Measurements from ENCODE around the gene LINC00237. TPM values are rescaled to one million over a fixed set of nuclear protein-coding genes. Genes with fewer than 3 reads are reported as not detected.

Gene LINC00237
- total RNA-seq, 2 donors from 2014 or later: 2.0 TPM; not detected in 1

DNA sequence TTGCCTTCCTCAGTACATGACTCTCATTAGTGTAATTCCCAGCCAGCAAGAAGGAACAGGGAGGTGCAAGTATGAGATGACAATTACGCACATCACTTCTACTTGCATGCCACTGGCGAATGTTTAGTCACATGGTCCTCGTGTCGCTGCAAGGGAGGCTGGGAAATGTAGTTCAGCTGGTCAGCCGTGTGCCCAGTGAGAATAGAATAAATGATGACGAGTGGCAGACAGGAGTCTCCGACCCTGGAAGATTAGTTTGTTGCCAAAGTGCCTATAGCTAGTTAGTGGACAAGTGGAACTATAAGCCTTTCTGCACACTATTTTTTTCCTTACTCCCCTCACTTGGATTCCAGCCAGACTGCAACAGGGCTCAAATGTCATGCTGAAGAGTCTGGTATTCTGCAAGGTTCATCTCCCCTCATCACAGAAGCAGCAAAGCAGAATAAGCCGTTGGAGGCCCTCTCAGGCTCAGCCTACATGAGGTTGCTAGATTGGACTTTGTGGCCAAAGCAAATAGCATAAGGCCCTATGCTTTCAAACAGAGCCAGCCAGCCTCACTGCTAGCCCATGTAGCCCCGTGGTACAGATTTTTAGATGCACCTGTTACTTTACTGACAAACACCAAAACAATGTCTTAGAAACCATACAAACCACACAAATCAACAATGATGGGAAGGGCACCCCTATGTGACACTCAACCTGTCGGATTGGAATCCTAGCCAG, 9.7 kb downstream of the LINC00237 start:
- no peaks in the 10 kb centered on the region for H3K36me3 Mint-ChIP-seq (ENCODE audit: low read depth)
- no peak overlapping the region for H3K4me3 Mint-ChIP-seq
- peak; percentile 80 for DNase-seq
- H3K9me3 ChIP-seq (ENCODE audit: control insufficient read depth, low read length): no peaks in the 10 kb centered on the region
- H3K27me3 ChIP-seq (ENCODE audit: control insufficient read depth, insufficient read depth, low read length, poor library complexity, severe bottlenecking): peaks cover 64% of the 10 kb centered on the region
- no peaks in the 10 kb centered on the region for H3K36me3 ChIP-seq (ENCODE audit: control insufficient read depth, insufficient read depth, low read length)
- no peak overlapping the region for H3K27ac ChIP-seq (ENCODE audit: low read depth, low read length)
- no peaks in the 10 kb centered on the region for H3K4me1 ChIP-seq (ENCODE audit: control insufficient read depth, insufficient read depth, low read length)
- no peak overlapping the region for H3K4me3 ChIP-seq (ENCODE audit: low read length)
- H3K27me3 Mint-ChIP-seq (ENCODE audit: insufficient read depth): peaks cover 20% of the 10 kb centered on the region
- TF ChIP-seq, protein P1, sequence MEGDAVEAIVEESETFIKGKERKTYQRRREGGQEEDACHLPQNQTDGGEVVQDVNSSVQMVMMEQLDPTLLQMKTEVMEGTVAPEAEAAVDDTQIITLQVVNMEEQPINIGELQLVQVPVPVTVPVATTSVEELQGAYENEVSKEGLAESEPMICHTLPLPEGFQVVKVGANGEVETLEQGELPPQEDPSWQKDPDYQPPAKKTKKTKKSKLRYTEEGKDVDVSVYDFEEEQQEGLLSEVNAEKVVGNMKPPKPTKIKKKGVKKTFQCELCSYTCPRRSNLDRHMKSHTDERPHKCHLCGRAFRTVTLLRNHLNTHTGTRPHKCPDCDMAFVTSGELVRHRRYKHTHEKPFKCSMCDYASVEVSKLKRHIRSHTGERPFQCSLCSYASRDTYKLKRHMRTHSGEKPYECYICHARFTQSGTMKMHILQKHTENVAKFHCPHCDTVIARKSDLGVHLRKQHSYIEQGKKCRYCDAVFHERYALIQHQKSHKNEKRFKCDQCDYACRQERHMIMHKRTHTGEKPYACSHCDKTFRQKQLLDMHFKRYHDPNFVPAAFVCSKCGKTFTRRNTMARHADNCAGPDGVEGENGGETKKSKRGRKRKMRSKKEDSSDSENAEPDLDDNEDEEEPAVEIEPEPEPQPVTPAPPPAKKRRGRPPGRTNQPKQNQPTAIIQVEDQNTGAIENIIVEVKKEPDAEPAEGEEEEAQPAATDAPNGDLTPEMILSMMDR (conservative IDR thresholded peaks at IDR 0.05): no peak
- H3K9me3 Mint-ChIP-seq: no peaks in the 10 kb centered on the region
- no peak overlapping the region for H3K9ac ChIP-seq (ENCODE audit: extremely low read depth, low read length, poor library complexity, severe bottlenecking)
- no peak overlapping the region for H3K27ac Mint-ChIP-seq
- WGBS, 2 experiments (ENCODE audit: insufficient coverage in 1 of 2, insufficient read length in 1 of 2): 67 to 70% methylated on average over 9 to 10 of the region's 10 CpGs
- peaks cover 26% of the 10 kb centered on the region for H3K4me1 Mint-ChIP-seq

DNA sequence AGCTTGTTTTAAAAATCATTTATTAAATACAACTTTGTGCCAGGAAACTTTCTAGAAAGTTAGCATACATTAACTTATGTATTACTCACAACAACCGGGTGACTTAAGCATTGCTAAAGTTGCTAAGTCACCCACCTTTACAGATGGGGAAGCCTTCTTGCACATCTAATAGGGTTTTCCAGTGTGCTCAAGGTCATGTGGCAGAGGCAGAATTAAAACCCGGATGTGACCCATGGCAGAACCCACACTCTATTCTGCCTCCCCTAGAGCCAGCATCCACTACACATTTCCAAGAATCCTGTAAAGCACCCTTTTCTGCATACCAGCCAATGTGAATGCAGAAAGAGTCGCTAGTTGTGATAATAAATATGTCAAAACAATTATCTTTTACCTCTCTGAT, 13.4 kb downstream of the LINC00237 start:
- Mint-ChIP-seq H3K27ac (no peak overlapping the region), H3K36me3 (ENCODE audit: low read depth) (no peaks in the 10 kb centered on the region), H3K4me3 (no peak overlapping the region), H3K9me3 (no peaks in the 10 kb centered on the region), H3K27me3 (ENCODE audit: insufficient read depth) (peaks cover 2% of the 10 kb centered on the region), H3K4me1 (peaks cover 31% of the 10 kb centered on the region)
- no peak for DNase-seq
- H3K9ac ChIP-seq (ENCODE audit: extremely low read depth, low read length, poor library complexity, severe bottlenecking): no peak overlapping the region
- no peak overlapping the region for H3K27ac ChIP-seq (ENCODE audit: low read depth, low read length)
- H3K36me3 ChIP-seq (ENCODE audit: control insufficient read depth, insufficient read depth, low read length): no peaks in the 10 kb centered on the region
- H3K9me3 ChIP-seq (ENCODE audit: control insufficient read depth, low read length): no peaks in the 10 kb centered on the region
- H3K27me3 ChIP-seq (ENCODE audit: control insufficient read depth, insufficient read depth, low read length, poor library complexity, severe bottlenecking): peaks cover 27% of the 10 kb centered on the region
- WGBS, 2 experiments (ENCODE audit: insufficient coverage in 1 of 2, insufficient read length in 1 of 2): 90 to 100% methylated on average over 1 to 2 of the region's 3 CpGs
- TF ChIP-seq, protein P1 (conservative IDR thresholded peaks at IDR 0.05): no peak
- H3K4me3 ChIP-seq (ENCODE audit: low read length): no peak overlapping the region
- peaks cover 13% of the 10 kb centered on the region for H3K4me1 ChIP-seq (ENCODE audit: control insufficient read depth, insufficient read depth, low read length)

DNA sequence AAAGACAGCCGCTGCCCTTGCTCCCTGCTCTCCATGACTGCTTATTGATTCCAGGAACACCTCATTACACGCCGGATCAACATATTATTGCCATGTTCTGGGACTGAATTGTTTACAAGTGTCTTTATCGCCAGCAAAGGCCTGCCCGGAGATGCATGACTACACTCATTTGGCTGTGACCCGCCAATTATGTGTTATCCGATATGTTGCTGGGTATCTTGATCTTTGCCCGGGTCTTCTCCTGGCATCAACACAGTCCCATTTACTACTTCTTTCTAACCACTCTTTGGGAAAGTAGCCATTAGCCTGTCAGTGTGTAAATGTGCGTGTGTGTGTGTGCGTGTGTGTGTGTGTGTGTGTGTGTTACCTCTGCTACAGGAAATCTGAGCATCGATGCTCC, 15.4 kb downstream of the LINC00237 start:
- no peaks in the 10 kb centered on the region for H3K27me3 Mint-ChIP-seq (ENCODE audit: insufficient read depth)
- Histone ChIP-seq H3K27me3 (ENCODE audit: control insufficient read depth, insufficient read depth, low read length, poor library complexity, severe bottlenecking) (peaks cover 13% of the 10 kb centered on the region), H3K4me3 (ENCODE audit: low read length) (no peak overlapping the region), H3K27ac (ENCODE audit: low read depth, low read length) (no peak overlapping the region), H3K9me3 (ENCODE audit: control insufficient read depth, low read length) (no peaks in the 10 kb centered on the region), H3K4me1 (ENCODE audit: control insufficient read depth, insufficient read depth, low read length) (peaks cover 13% of the 10 kb centered on the region), H3K9ac (ENCODE audit: extremely low read depth, low read length, poor library complexity, severe bottlenecking) (no peak overlapping the region), H3K36me3 (ENCODE audit: control insufficient read depth, insufficient read depth, low read length) (no peaks in the 10 kb centered on the region)
- H3K9me3 Mint-ChIP-seq: no peaks in the 10 kb centered on the region
- peak overlapping the region; percentile 12 for H3K4me3 Mint-ChIP-seq
- peaks cover 31% of the 10 kb centered on the region for H3K4me1 Mint-ChIP-seq
- WGBS, 2 experiments (ENCODE audit: insufficient coverage in 1 of 2, insufficient read length in 1 of 2): 90 to 91% methylated on average over 5 to 11 of the region's 11 CpGs
- DNase-seq: no peak
- TF ChIP-seq, protein P1 (conservative IDR thresholded peaks at IDR 0.05): no peak
- H3K27ac Mint-ChIP-seq: peak overlapping the region; percentile 4
- H3K36me3 Mint-ChIP-seq (ENCODE audit: low read depth): no peaks in the 10 kb centered on the region

Data from endodermal cell (in vitro differentiated cells).